Activated naive CD8-positive, alpha-beta T cell treated with anti-CD3 and anti-CD28 coated beads, Interleukin-2, amount 10 ng/mL, durations not matched to agents 7 days and 5 days (primary cell): ENCODE data around the gene TLE7. TPM values are rescaled to one million over a fixed set of nuclear protein-coding genes. Genes with fewer than 3 reads are reported as not detected.

Experiments used
- ATAC-seq: fragments of 150-1000 bp; cut with Tn5 transposase; one replicate; pipeline ENCODE4 v1.10.0; 2021; ENCODE audit warnings: low read depth, moderate library complexity
- POLR2A ChIA-PET: fragments of 350-600 bp; sonication (Branson Sonifier 250); formaldehyde crosslinking; loops from one replicate; lab custom pipeline; 2021; ENCODE audit warnings: antibody characterized with exemption; lab: Charles Lee
- DNase-seq: peaks from one replicate; pipeline ENCODE4 v3.0.0; 2021
- H3K27ac Mint-ChIP-seq: one replicate; pipeline ENCODE4 v1.8.0; 2022; ENCODE audit warnings: mild to moderate bottlenecking, mixed read lengths
- H3K27me3 Mint-ChIP-seq: one replicate; pipeline ENCODE4 v1.8.0; 2022; ENCODE audit warnings: mild to moderate bottlenecking, moderate library complexity, mixed read lengths
- H3K36me3 Mint-ChIP-seq: one replicate; pipeline ENCODE4 v1.8.0; 2021; ENCODE audit warnings: mild to moderate bottlenecking, mixed read lengths
- H3K4me1 Mint-ChIP-seq: one replicate; pipeline ENCODE4 v1.8.0; 2021; ENCODE audit warnings: mixed read lengths
- H3K4me3 Mint-ChIP-seq: one replicate; pipeline ENCODE4 v1.8.0; 2022; ENCODE audit warnings: mild to moderate bottlenecking, moderate library complexity, mixed read lengths
- H3K9me3 Mint-ChIP-seq: one replicate; pipeline ENCODE4 v1.8.0; 2021; ENCODE audit warnings: mixed read lengths
- total RNA-seq, 2 experiments: library from RNA; stranded (reverse); gene quantifications; one replicate each; pipeline ENCODE4 v1.2.3, GENCODE V29; 2021

TLE7 gene
- total RNA-seq, 2 experiments from 2014 or later, result not detected

DNA sequence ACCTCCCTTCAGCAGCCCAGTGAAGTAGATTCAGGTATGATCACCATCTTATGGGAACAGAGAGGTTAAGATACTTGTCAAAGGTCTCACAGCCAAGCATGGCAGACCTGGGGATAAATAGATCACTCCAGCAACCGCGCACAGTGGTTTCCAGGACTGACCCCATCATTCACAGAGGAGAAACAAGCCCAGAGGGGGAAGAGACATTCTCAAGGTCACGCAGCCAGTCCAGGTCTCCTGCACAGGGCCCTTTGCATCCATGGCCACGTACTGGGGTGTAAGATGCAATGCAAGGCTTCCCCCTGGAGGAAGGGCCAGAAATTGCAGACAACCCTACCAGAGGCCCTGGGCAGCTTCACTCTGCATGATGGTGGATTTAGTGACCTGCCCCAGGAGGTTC lies 19.9 kb downstream of the TLE7 start:
- ATAC-seq, result peak; percentile 27

DNA sequence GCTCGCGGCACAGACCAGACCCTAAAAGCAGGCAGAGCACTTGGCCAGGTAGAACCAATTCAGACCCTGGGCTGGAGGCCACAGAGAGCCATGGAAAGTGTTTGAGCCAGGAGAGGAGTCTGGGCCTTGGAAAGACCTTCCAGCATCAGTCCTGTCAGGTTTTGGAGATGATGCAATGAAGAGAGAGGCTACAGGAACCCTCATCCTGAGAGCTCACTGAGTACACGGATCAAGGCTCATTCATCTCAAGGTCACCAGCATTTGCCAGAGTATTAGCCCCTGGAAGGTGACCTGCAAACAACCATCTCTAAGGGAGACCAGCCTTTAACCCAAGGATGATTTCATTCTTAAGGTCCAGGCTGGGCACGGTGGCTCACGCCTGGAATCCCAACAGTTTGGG lies 27.8 kb downstream of the TLE7 start:
- Mint-ChIP-seq H3K4me1 (peaks cover 3% of the 10 kb centered on the region), H3K27me3 (peaks cover 22% of the 10 kb centered on the region), H3K9me3 (no peaks in the 10 kb centered on the region), H3K4me3 (no peak overlapping the region), H3K27ac (no peak overlapping the region), H3K36me3 (no peaks in the 10 kb centered on the region)
- DNase-seq (no peak), ATAC-seq (no peak)
- POLR2A ChIA-PET, result no interaction called here

More for the DNA sequence above, 19.9 kb downstream of the TLE7 start:
- no peaks in the 10 kb centered on the region for H3K36me3 Mint-ChIP-seq
- POLR2A ChIA-PET, result no interaction called here
- H3K4me1 Mint-ChIP-seq, result peaks cover 5% of the 10 kb centered on the region
- H3K27ac Mint-ChIP-seq, result no peak overlapping the region
- DNase-seq, result peak; percentile 37
- no peaks in the 10 kb centered on the region for H3K9me3 Mint-ChIP-seq
- H3K27me3 Mint-ChIP-seq, result peaks cover 24% of the 10 kb centered on the region
- no peak overlapping the region for H3K4me3 Mint-ChIP-seq

DNA sequence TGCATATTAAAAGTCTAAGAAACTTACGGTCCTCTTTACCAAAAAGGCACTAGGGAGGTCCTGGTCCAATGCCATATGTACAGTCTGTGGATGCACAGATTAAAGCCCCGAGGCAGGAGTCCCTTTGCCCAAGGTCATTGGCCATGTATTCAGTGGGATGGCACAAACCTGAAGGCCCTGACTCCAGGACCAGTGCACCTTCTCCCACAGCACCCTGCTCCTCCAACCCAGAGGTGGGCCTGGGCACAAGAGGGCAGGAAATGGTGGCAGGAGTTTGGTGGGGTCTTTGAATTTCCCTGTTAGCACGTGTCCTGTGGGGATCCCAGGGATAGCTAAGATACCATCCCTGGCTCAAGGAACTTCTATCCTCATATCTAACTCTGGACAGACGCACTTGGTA lies 28.5 kb downstream of the TLE7 start:
- DNase-seq, result no peak
- H3K27me3 Mint-ChIP-seq, result peaks cover 24% of the 10 kb centered on the region
- H3K27ac Mint-ChIP-seq, result no peak overlapping the region
- no peak for ATAC-seq
- H3K9me3 Mint-ChIP-seq, result no peaks in the 10 kb centered on the region
- H3K4me3 Mint-ChIP-seq, result no peak overlapping the region
- peaks cover 3% of the 10 kb centered on the region for H3K4me1 Mint-ChIP-seq
- H3K36me3 Mint-ChIP-seq, result no peaks in the 10 kb centered on the region
- POLR2A ChIA-PET, result no interaction called here

DNA sequence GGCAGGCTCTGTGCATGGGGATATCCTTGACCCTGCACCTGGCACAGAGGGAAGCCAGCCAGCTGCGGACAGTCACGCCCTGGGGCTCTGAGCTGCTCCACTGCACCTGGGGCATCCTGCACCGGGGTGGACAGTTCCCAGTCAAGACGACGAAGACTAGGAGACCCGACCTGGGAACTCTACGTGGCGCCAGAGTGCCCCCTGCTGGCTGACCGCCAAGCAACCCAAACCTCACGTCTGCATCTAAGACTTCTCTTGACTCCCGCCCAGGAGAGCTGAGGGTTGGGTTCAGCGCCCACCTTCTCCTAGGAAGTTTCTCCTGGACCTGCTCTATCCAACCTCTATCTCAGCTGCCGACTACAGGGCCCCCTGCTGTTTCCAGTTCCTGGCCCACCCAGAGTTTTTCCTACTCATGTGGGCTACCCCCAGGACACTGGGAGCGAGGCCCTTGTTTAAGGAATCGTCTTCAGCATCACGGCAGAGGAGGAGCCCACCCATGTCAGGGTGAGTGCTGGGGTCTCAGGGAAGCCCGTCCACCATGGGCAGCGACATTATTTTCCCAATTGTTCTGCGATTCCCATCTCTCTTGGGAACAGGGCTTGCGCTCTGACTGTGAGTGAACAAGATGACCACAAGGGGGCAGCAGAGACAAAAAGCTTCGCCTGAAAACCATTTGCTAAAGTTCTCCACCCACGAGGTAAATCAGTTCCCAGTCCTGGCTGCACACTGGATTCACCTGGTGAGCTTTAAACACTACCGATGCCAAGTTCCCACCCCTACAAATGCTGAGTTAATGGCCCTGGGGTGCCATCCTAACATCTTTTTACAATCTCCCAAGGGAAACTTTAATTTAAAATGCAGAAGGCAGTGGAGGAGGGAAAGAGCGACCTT lies 29.3 kb downstream of the TLE7 start:
- no peak overlapping the region for H3K27ac Mint-ChIP-seq
- H3K9me3 Mint-ChIP-seq, result no peaks in the 10 kb centered on the region
- H3K27me3 Mint-ChIP-seq, result peaks cover 31% of the 10 kb centered on the region
- peak; percentile 77 for ATAC-seq
- peak; percentile 70 for DNase-seq
- POLR2A ChIA-PET, result no interaction called here
- H3K36me3 Mint-ChIP-seq, result no peaks in the 10 kb centered on the region
- H3K4me3 Mint-ChIP-seq, result no peak overlapping the region
- H3K4me1 Mint-ChIP-seq, result peaks cover 7% of the 10 kb centered on the region

DNA sequence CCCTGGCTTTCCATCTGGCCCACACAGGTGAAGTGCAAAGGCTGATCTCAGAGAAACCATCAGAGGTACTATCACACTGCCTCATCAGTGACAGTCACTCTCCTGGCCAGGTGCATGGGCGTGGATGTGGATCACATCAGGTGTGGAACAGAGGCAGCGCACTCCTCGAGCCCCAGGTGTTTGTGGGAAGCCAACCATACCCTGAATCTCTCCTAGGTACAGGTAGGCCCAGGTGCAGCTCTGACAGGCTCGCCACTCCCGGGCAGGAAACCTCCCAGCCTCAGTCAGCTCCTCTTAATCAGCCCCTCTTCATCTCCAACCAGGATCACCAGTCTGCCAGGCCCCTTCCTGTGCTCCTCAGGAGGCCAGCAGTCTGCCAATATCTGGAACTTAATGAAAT lies 31.7 kb downstream of the TLE7 start:
- no peaks in the 10 kb centered on the region for H3K36me3 Mint-ChIP-seq
- peaks cover 19% of the 10 kb centered on the region for H3K4me1 Mint-ChIP-seq
- H3K27me3 Mint-ChIP-seq, result peaks cover 35% of the 10 kb centered on the region
- H3K4me3 Mint-ChIP-seq, result no peak overlapping the region
- ATAC-seq (no peak), DNase-seq (no peak)
- H3K27ac Mint-ChIP-seq, result no peak overlapping the region
- POLR2A ChIA-PET, result no interaction called here
- no peaks in the 10 kb centered on the region for H3K9me3 Mint-ChIP-seq

DNA sequence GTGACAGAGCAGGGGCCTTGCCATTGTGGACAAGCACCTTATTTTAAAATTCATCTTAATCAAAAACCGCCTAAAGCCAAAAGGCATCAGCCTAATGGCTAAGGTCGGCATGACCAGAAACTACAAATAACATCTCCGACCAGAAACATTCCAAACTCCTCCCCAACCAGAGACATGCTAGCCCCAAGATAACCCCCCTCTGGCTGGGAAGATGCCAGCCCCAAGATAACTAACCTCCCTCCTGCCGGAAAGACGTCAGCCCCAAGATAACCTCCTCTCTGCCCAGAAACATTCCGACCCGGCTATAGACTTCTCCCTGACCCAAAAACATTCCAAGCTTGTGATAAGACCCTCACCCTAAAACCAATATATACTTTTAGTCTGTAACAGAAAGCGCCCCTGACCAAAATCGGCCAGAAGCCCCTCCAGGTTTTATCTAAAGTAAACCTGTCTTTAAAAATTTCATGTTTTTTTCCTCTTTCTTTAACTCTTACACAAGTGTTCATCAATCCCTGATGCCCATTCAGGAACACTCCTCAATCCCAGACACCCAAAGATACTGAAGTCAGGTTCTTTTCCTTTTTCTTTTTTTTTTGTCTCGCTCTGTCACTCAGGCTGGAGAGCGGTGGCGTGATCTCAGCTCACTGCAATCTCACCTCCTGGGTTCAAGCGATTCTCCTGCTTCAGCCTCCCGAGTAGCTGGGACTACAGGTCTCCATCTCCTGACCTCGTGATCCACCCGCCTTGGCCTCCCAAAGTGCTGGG lies 32.7 kb downstream of the TLE7 start:
- Mint-ChIP-seq H3K27me3 (peaks cover 35% of the 10 kb centered on the region), H3K4me3 (no peak overlapping the region), H3K4me1 (peaks cover 19% of the 10 kb centered on the region), H3K36me3 (no peaks in the 10 kb centered on the region), H3K9me3 (peaks cover under 1% of the 10 kb centered on the region), H3K27ac (no peak overlapping the region)
- POLR2A ChIA-PET, result no interaction called here
- no peak for ATAC-seq
- no peak for DNase-seq

DNA sequence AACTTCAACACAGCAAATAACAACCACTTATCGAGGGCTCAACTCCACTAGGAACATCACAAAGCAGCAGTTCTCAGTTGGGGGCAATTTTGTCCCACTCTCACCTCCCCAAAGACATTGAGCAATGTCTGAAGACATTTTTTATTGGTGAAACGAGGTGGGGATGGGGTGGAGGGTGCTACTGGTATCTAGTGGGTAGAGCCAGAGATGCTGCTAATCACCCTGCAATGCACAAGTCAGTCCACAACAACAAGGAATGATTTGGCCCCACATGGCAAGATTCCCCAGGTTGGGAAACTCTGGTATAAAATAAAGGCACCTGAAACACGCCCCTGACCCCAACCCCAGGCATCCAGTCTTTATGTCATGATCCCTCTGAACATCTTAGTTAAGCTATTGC lies 33.3 kb downstream of the TLE7 start:
- peaks cover 35% of the 10 kb centered on the region for H3K27me3 Mint-ChIP-seq
- H3K4me3 Mint-ChIP-seq, result no peak overlapping the region
- DNase-seq (no peak), ATAC-seq (no peak)
- peaks cover 19% of the 10 kb centered on the region for H3K4me1 Mint-ChIP-seq
- POLR2A ChIA-PET, result no interaction called here
- H3K27ac Mint-ChIP-seq, result no peak overlapping the region
- H3K9me3 Mint-ChIP-seq, result peaks cover 1% of the 10 kb centered on the region
- H3K36me3 Mint-ChIP-seq, result no peaks in the 10 kb centered on the region

DNA sequence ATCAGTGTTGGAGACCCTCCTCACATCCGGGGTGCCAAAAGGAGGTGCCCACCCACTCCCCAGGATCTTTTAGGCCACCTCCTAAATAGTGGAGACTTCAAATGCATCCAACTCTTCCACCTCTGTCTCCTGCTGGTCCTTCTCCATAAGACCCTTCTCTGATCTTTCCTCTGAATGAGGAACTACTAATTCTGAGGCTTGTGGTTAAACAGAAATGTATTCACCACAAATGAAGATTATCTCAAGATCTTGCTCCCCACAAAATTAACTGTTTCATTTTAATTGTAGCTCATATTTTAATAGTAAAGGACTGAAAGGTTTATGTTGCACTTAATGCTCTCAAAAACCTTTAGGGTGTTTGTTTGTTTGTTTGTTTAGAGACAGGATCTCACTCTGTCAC lies 34.1 kb downstream of the TLE7 start:
- Mint-ChIP-seq H3K36me3 (no peaks in the 10 kb centered on the region), H3K27me3 (peaks cover 35% of the 10 kb centered on the region), H3K9me3 (peaks cover 1% of the 10 kb centered on the region), H3K27ac (no peak overlapping the region), H3K4me1 (peaks cover 17% of the 10 kb centered on the region), H3K4me3 (no peak overlapping the region)
- POLR2A ChIA-PET, result no interaction called here
- DNase-seq (no peak), ATAC-seq (no peak)

DNA sequence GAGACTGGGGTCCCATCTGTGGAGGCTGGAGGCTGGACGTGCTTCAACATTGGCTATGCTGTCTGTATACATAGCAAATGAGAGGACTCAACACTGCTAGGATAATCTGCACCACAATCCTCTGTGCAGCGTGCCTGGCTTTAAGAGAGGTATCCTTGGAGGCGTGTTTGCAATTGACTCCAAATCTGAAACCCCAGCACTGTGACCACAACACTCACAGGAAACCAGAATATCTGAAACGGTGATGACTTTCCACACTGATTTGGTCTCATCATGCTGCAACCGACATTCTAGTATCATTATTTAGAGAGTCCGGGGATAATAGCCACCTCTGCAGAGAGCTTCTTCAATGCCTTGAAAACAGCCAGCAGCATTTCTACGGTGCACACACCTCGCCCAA lies 35.1 kb downstream of the TLE7 start:
- POLR2A ChIA-PET, result no interaction called here
- ATAC-seq, result no peak
- Mint-ChIP-seq H3K9me3 (peaks cover 1% of the 10 kb centered on the region), H3K36me3 (no peaks in the 10 kb centered on the region), H3K4me1 (peaks cover 16% of the 10 kb centered on the region), H3K27me3 (peaks cover 37% of the 10 kb centered on the region), H3K4me3 (no peak overlapping the region), H3K27ac (no peak overlapping the region)
- DNase-seq, result no peak

DNA sequence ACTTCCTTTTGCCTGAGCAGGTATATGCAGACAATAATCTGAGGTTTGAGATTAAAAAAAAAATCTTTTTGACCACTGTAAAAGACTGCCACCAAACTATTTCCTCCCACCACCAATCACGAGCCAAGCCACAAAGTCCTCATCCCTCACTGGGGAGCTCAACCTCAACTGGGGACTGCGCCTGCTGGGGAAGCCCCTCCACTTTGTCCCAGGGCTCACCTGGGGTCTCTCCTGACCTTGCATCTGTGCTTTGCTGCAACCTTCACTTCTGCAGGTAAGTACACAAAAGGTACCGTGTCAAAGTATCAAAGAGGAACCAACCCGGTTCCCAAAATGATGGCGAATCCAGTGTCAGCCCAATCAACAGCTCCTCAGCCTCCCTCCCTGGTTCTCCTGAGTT lies 35.5 kb downstream of the TLE7 start:
- Mint-ChIP-seq H3K4me3 (no peak overlapping the region), H3K27ac (no peak overlapping the region), H3K27me3 (peaks cover 33% of the 10 kb centered on the region), H3K4me1 (peaks cover 16% of the 10 kb centered on the region), H3K9me3 (peaks cover 1% of the 10 kb centered on the region), H3K36me3 (no peaks in the 10 kb centered on the region)
- DNase-seq, result no peak
- no peak for ATAC-seq
- POLR2A ChIA-PET, result no interaction called here

DNA sequence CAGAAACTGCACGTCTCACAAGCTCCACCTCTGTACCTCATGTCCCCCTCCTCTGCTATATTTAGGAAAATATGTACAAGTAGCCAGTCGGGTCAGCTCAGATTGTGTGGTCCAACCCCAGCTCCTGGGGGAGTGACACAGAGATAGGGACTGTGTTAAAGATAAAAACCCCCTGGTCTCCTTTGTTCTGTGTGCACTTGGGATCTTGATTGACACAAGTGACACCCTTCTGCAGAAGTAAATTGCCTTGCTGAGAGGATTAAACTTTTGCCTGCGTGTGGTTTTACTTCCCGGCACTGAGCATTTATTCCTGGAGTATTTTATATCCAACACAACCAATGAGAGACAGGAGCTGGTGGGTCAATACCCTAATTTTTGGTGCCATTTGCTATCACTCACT lies 37.5 kb downstream of the TLE7 start:
- H3K27ac Mint-ChIP-seq, result no peak overlapping the region

DNA sequence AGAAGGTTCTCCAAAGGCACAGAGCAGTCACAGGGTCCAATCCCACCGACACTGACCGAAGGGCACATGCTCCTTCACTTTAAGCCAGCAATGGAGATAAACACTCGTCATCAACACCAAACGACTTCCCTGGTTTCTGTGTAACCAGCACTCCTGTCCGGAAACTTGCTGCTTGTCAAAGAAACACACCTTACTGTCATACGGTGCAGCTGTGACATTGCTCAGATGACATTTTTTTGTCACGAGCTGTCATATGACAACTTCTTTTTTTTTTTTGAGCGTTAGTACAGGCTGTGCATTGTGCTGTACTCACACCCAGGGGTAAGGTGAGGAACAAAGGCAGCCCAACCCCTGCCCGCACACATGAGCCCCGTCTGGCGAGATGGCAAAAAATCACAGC lies 39.2 kb downstream of the TLE7 start:
- no peak overlapping the region for H3K4me3 Mint-ChIP-seq
- peaks cover 22% of the 10 kb centered on the region for H3K27me3 Mint-ChIP-seq
- POLR2A ChIA-PET, result no interaction called here
- peaks cover 1% of the 10 kb centered on the region for H3K9me3 Mint-ChIP-seq
- no peaks in the 10 kb centered on the region for H3K36me3 Mint-ChIP-seq
- ATAC-seq (no peak), DNase-seq (no peak)
- no peak overlapping the region for H3K27ac Mint-ChIP-seq
- peaks cover 13% of the 10 kb centered on the region for H3K4me1 Mint-ChIP-seq

More for the DNA sequence above, 37.5 kb downstream of the TLE7 start:
- POLR2A ChIA-PET, result no interaction called here
- Mint-ChIP-seq H3K9me3 (peaks cover 1% of the 10 kb centered on the region), H3K4me3 (no peak overlapping the region), H3K27me3 (peaks cover 32% of the 10 kb centered on the region), H3K36me3 (no peaks in the 10 kb centered on the region), H3K4me1 (peaks cover 16% of the 10 kb centered on the region)
- DNase-seq (no peak), ATAC-seq (no peak)

DNA sequence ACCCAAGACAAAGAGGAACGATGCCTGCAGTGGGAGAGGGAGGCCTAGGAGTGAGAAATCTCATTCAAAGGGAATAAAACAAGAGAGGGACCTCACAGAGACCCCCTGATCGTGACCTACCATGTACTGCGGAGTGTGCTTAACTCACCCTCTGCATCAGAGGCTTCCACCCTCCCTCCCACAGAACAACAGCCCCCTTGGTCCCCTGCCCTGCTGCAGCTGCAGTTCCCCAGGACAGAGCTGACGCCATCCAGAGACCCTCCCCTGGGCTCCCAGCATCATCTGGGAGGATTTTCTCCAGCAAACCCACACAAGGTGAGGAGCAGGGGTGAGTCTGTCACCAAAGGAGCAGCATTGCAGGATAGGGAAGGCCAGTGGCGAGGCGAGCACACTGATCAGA lies 39.8 kb downstream of the TLE7 start:
- Mint-ChIP-seq H3K27me3 (peaks cover 16% of the 10 kb centered on the region), H3K4me3 (no peak overlapping the region), H3K9me3 (peaks cover 1% of the 10 kb centered on the region), H3K36me3 (no peaks in the 10 kb centered on the region), H3K4me1 (peaks cover 9% of the 10 kb centered on the region), H3K27ac (no peak overlapping the region)
- POLR2A ChIA-PET, result no interaction called here
- DNase-seq (no peak), ATAC-seq (no peak)
